Body of pancreas (tissue), 4 donors: ENCODE measurements around the gene CAPZA2. TPM values are rescaled to one million over a fixed set of nuclear protein-coding genes. Genes with fewer than 3 reads are reported as not detected.

Experiments
- ATAC-seq: fragments of 150-250 bp; one replicate; pipeline ENCODE4 v1.9.1; 2016
- DNase-seq, 4 donors: peaks; one replicate each; pipeline ENCODE4 v3.0.0-alpha.2; 2019
- H3K27ac ChIP-seq, 4 donors: fragments of 200-600 bp; sonication (generic); 1 replicate in 3 of 4; 2 replicates in 1 of 4; pipeline versions ENCODE4 v1.5.1 to v1.6.1; 2016 to 2019; ENCODE audit warnings: mild to moderate bottlenecking in 1 of 4, mixed read lengths in 1 of 4, moderate library complexity in 1 of 4
- H3K27me3 ChIP-seq, 2 donors: fragments of 200-600 bp; sonication (generic); one replicate each; pipeline ENCODE4 v1.6.0; 2016; ENCODE audit warnings: mild to moderate bottlenecking in 1 of 2
- H3K36me3 ChIP-seq, 2 donors: fragments of 200-600 bp; sonication (generic); replicated peaks in 1 of 2; 2 replicates each; pipeline ENCODE4 v1.5.1; 2016; ENCODE audit warnings: low read depth in 2 of 2; ENCODE audit not compliant: insufficient read depth in 1 of 2
- H3K4me1 ChIP-seq: fragments of 200-600 bp; sonication (generic); one replicate; pipeline ENCODE4 v1.6.0; 2016
- H3K4me3 ChIP-seq, 2 donors: fragments of 200-600 bp; sonication (generic); 1 replicate in 1 of 2; 2 replicates in 1 of 2; pipeline ENCODE4 v1.5.1; 2016 to 2019
- H3K9me3 ChIP-seq, 3 donors: fragments of 200-600 bp; sonication (generic); 1 replicate in 2 of 3; 2 replicates in 1 of 3; pipeline ENCODE4 v1.5.1; 2016
- CTCF ChIP-seq, 7 experiments: fragments of 450-650 bp in 4 of 7; fragments of 200-600 bp in 3 of 7; sonication (generic) in 3 of 7; IDR thresholded peaks; one replicate each; pipeline ENCODE4 v1.5.1; 2016 to 2019; ENCODE audit warnings: antibody characterized with exemption in 7 of 7
- POLR2A ChIP-seq, 3 donors: fragments of 450-650 bp; IDR thresholded peaks; one replicate each; pipeline ENCODE4 v1.6.1; 2016; ENCODE audit warnings: antibody characterized with exemption in 3 of 3, mild to moderate bottlenecking in 2 of 3
- WGBS, 2 donors: methylation state at CpG; one replicate each; pipeline ENCODE4 v1.1.5; 2017; 5-methylcytosine and 5-hydroxymethylcytosine counted together
- intact Hi-C: fragments of 100-400 bp; cut with DNase I; formaldehyde crosslinking; loops from one replicate; pipeline ENCODE4 v1.15.1; 2023
- total RNA-seq, 2 donors: library from RNA; depleted of rRNA; stranded (reverse); fragments of >200 nt; gene quantifications; one replicate each; pipeline ENCODE4 v1.1.0, GENCODE V29; 2016

The CAPZA2 gene
- total RNA-seq, 2 donors from 2014 or later = 53.1 to 53.4 TPM

- no peak overlapping the region for H3K4me3 ChIP-seq
- H3K27ac ChIP-seq = no peak overlapping the region
- H3K27me3 ChIP-seq = no peaks in the 10 kb centered on the region
- no peak for TF ChIP-seq POLR2A (IDR thresholded peaks at IDR 0.05)
- no peak for TF ChIP-seq CTCF (IDR thresholded peaks at IDR 0.05)
- WGBS, 2 donors = 65 to 88% methylated on average over 1 of the region's 1 CpG
- DNase-seq (no peak), ATAC-seq (no peak)
- no peaks in the 10 kb centered on the region for H3K36me3 ChIP-seq
- intact Hi-C loops = no loop called here
- H3K9me3 ChIP-seq = no peaks in the 10 kb centered on the region
- H3K4me1 ChIP-seq = no peaks in the 10 kb centered on the region
Measured at GRCh38 chr7:116842371-116842770, 20.0 kb upstream of the CAPZA2 start.

GRCh38 chr7:116843378-116843777 lies 19.0 kb upstream of the CAPZA2 start:
- peak in 1 of 4 donors; percentile 22 for DNase-seq
- intact Hi-C loops = no loop called here

GRCh38 chr7:116851175-116851574 lies 11.2 kb upstream of the CAPZA2 start:
- Histone ChIP-seq H3K27me3 (no peaks in the 10 kb centered on the region), H3K27ac (no peak overlapping the region), H3K9me3 (no peaks in the 10 kb centered on the region), H3K4me3 (no peak overlapping the region), H3K36me3 (no peaks in the 10 kb centered on the region), H3K4me1 (no peaks in the 10 kb centered on the region)
- no peak for ATAC-seq
- intact Hi-C loops = no loop called here
- DNase-seq = no peak
- TF ChIP-seq CTCF (IDR thresholded peaks at IDR 0.05) (no peak), POLR2A (IDR thresholded peaks at IDR 0.05) (no peak)
- 77 to 79% methylated on average over 5 of the region's 5 CpGs for WGBS, 2 donors

More at GRCh38 chr7:116843378-116843777, 19.0 kb upstream of the CAPZA2 start:
- Histone ChIP-seq H3K36me3 (no peaks in the 10 kb centered on the region), H3K9me3 (no peaks in the 10 kb centered on the region), H3K27me3 (no peaks in the 10 kb centered on the region), H3K4me3 (no peak overlapping the region), H3K27ac (no peak overlapping the region), H3K4me1 (no peaks in the 10 kb centered on the region)
- no peak for ATAC-seq
- WGBS, 2 donors = 62 to 63% methylated on average over 4 of the region's 4 CpGs
- TF ChIP-seq POLR2A (IDR thresholded peaks at IDR 0.05) = no peak
- TF ChIP-seq CTCF (IDR thresholded peaks at IDR 0.05) = no peak

- Histone ChIP-seq H3K27ac (no peak overlapping the region), H3K27me3 (no peaks in the 10 kb centered on the region), H3K36me3 (no peaks in the 10 kb centered on the region), H3K4me1 (no peaks in the 10 kb centered on the region), H3K4me3 (no peak overlapping the region), H3K9me3 (no peaks in the 10 kb centered on the region)
- 58 to 61% methylated on average over 3 of the region's 3 CpGs for WGBS, 2 donors
- TF ChIP-seq POLR2A (IDR thresholded peaks at IDR 0.05) = no peak
- no peak for TF ChIP-seq CTCF (IDR thresholded peaks at IDR 0.05)
- ATAC-seq = no peak
- no peak for DNase-seq
- intact Hi-C loops = no loop called here
Measured at GRCh38 chr7:116851671-116852070, 10.7 kb upstream of the CAPZA2 start.

- WGBS, 2 donors = 89 to 95% methylated on average over 1 of the region's 1 CpG
- H3K9me3 ChIP-seq = no peaks in the 10 kb centered on the region
- H3K4me1 ChIP-seq = no peaks in the 10 kb centered on the region
- TF ChIP-seq CTCF (IDR thresholded peaks at IDR 0.05) (no peak), POLR2A (IDR thresholded peaks at IDR 0.05) (no peak)
- intact Hi-C loops = no loop called here
- H3K4me3 ChIP-seq = no peak overlapping the region
- DNase-seq (no peak), ATAC-seq (no peak)
- H3K27me3 ChIP-seq = no peaks in the 10 kb centered on the region
- H3K27ac ChIP-seq = no peak overlapping the region
- no peaks in the 10 kb centered on the region for H3K36me3 ChIP-seq
Measured at GRCh38 chr7:116854132-116854531, 8.3 kb upstream of the CAPZA2 start.
